ENCODE data around the gene VPS13D.

DNA sequence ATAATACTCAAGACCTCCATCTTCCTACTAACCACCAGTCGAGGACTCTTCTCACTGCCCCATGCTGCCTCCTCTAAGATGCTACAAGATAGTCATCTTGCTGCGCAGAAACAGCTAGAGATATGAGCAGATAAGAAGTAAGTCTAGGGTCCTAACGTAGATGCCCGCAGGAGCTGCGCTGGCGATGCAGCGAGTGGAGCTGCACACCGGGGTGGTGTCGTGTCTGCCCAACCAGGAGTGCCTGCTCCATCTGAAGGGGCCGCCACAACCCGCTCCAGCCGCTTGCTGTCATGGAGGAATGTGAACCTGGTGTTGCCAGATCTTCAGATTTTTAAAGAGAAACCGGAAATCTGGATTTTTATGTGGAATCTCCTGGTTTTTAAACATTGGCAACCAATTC is 175.1 kb downstream of the VPS13D start:
- TF ChIP-seq POLR2AphosphoS5 (IDR thresholded peaks at IDR 0.05; ENCODE audit: borderline replicate concordance, low read depth, low read length): no peak
- no peak for TF ChIP-seq EZH2 (IDR thresholded peaks at IDR 0.05)

Data from SK-N-MC (cell line).